MCF 10A (cell line): ENCODE results near the gene GDF11. TPM values are rescaled to one million over a fixed set of nuclear protein-coding genes. Genes with fewer than 3 reads are reported as not detected.
A peak's percentile ranks its signal among the peaks of the same experiment; 100 is the strongest.

Source experiments
- BruUV-seq: library from RNA; stranded (reverse); fragments of 400-500 nt; replicated peaks from 2 replicates; lab custom pipeline; 2021; lab: Mats Ljungman, UMichigan
- CTCF ChIA-PET: fragments of 300-600 bp; sonication (Branson Sonifier 250); formaldehyde crosslinking; extraction: SDS; loops from one replicate; lab custom pipeline; 2021; ENCODE audit warnings: antibody characterized with exemption, inconsistent platforms; lab: Yijun Ruan, JAX
- POLR2A ChIA-PET: fragments of 300-600, 350-650 bp; sonication (Branson Sonifier 250); formaldehyde crosslinking; extraction: SDS; loops from one replicate; lab custom pipeline; 2020; ENCODE audit warnings: antibody characterized with exemption, inconsistent platforms; lab: Yijun Ruan, JAX
- DNase-seq: peaks from one replicate; pipeline ENCODE4 v3.0.0-alpha.2; 2018; ENCODE audit not compliant: unreplicated experiment
- H3K27ac Mint-ChIP-seq: one replicate; pipeline ENCODE4 v1.8.0; 2022; ENCODE audit warnings: mild to moderate bottlenecking, low read depth, mixed read lengths; ENCODE audit not compliant: unreplicated experiment
- H3K27me3 Mint-ChIP-seq: one replicate; pipeline ENCODE4 v1.8.0; 2022; ENCODE audit warnings: mixed read lengths; ENCODE audit not compliant: insufficient read depth, unreplicated experiment
- H3K36me3 Mint-ChIP-seq: one replicate; pipeline ENCODE4 v1.8.0; 2022; ENCODE audit warnings: mild to moderate bottlenecking, moderate library complexity, mixed read lengths; ENCODE audit not compliant: insufficient read depth, unreplicated experiment
- H3K4me1 Mint-ChIP-seq: one replicate; pipeline ENCODE4 v1.8.0; 2022; ENCODE audit warnings: mixed read lengths; ENCODE audit not compliant: insufficient read depth, unreplicated experiment
- H3K4me3 Mint-ChIP-seq: one replicate; pipeline ENCODE4 v1.8.0; 2022; ENCODE audit warnings: mild to moderate bottlenecking, moderate library complexity, mixed read lengths; ENCODE audit not compliant: unreplicated experiment
- H3K9me3 Mint-ChIP-seq: one replicate; pipeline ENCODE4 v1.8.0; 2022; ENCODE audit warnings: mixed read lengths; ENCODE audit not compliant: unreplicated experiment
- intact Hi-C: fragments of 100-400 bp; cut with micrococcal nuclease; formaldehyde crosslinking; loops from 2 replicates; pipeline ENCODE4 v1.14.1; 2022
- total RNA-seq: library from RNA; stranded (reverse); gene quantifications from 2 replicates; pipeline ENCODE4 v1.2.3, GENCODE V29; 2022
- TF ChIP-seq, protein P1 (sequence below): fragments of 200-600 bp; IDR thresholded peaks from one replicate; pipeline ENCODE4 v1.8.0; 2022; ENCODE audit warnings: antibody characterized with exemption, mild to moderate bottlenecking; ENCODE audit not compliant: unreplicated experiment

Gene GDF11
- total RNA-seq, 1 experiment from 2014 or later = 1.9 TPM

DNA sequence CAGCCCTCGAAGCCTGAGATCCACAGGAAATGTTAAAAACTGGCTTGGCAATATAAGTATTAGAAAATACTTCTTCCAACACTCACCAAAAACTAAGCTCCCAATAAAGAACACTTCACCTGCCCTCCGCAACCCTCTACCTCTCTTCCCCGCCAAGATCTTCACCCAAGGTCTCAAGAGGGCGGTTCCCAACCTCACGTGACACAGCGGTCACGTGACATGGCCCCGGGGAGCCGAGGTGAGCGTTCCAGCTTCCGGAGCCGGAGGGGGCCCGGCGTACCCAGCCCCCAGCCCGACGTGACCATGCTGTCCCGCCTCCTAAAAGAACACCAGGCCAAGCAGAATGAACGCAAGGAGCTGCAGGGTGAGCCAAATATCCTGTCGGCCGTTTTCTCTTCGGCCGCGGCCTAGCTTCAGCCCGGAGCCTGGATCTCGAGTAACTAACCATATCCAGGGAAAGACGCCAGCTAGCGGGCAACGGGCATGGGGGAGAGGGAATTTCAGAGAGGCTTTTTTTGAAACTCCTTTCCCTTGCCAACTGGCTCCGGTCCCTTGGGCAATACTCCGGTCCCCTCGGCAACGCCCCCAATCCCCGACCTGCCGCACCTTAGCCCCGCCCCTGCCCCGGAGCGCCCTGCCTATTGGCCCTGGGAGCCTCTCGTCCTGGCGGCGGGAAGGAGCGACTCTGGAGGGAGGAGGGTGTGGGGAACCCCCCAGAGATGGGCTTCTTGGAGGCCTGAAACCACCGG, 26.9 kb upstream of the GDF11 start, which contains the start of gene BLOC1S1:
Gene BLOC1S1, plus strand, starts transcription at position 214 of the 749 bp plus-strand sequence. Its CDS starts 6 bp downstream, at position 220.
- TF ChIP-seq, protein P1, sequence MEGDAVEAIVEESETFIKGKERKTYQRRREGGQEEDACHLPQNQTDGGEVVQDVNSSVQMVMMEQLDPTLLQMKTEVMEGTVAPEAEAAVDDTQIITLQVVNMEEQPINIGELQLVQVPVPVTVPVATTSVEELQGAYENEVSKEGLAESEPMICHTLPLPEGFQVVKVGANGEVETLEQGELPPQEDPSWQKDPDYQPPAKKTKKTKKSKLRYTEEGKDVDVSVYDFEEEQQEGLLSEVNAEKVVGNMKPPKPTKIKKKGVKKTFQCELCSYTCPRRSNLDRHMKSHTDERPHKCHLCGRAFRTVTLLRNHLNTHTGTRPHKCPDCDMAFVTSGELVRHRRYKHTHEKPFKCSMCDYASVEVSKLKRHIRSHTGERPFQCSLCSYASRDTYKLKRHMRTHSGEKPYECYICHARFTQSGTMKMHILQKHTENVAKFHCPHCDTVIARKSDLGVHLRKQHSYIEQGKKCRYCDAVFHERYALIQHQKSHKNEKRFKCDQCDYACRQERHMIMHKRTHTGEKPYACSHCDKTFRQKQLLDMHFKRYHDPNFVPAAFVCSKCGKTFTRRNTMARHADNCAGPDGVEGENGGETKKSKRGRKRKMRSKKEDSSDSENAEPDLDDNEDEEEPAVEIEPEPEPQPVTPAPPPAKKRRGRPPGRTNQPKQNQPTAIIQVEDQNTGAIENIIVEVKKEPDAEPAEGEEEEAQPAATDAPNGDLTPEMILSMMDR = no peak
- H3K36me3 Mint-ChIP-seq = peaks cover 8% of the 10 kb centered on the region
- H3K27me3 Mint-ChIP-seq = no peaks in the 10 kb centered on the region
- peak within 1 kb of the TSS; percentile 80 for H3K4me3 Mint-ChIP-seq
- intact Hi-C loops = no loop called here
- TSS peak; percentile 37 for BruUV-seq
- CTCF ChIA-PET = interaction anchor here (0.6 to 1.5 kb wide), 6 partner anchors 9 to 505 kb away, joined by 3 to 5 read pairs (median 4); partner anchors contain the start of gene CD63
- H3K4me1 Mint-ChIP-seq = peaks cover 31% of the 10 kb centered on the region
- no peaks in the 10 kb centered on the region for H3K9me3 Mint-ChIP-seq
- DNase-seq = peak; percentile 92
- POLR2A ChIA-PET = interaction anchor here (0.7 to 2.6 kb wide), 10 partner anchors 9 to 1135 kb away, joined by 3 to 25 read pairs (median 3); partner anchors contain the start of genes CD63 and SARNP
- H3K27ac Mint-ChIP-seq = peak within 1 kb of the TSS; percentile 79

- CTCF ChIA-PET = interaction anchor here (0.6 to 1.5 kb wide), 6 partner anchors 9 to 354 kb away, joined by 3 to 7 read pairs (median 4); no protein-coding TSS in a partner anchor
- BruUV-seq = no TSS peak
- TF ChIP-seq, protein P1 = no peak
- intact Hi-C loops = no loop called here
- Mint-ChIP-seq H3K36me3 (peaks cover 8% of the 10 kb centered on the region), H3K4me3 (peak overlapping the region; percentile 80), H3K4me1 (peaks cover 31% of the 10 kb centered on the region), H3K9me3 (no peaks in the 10 kb centered on the region), H3K27me3 (no peaks in the 10 kb centered on the region), H3K27ac (peak overlapping the region; percentile 79)
- POLR2A ChIA-PET = interaction anchor here (0.6 to 2.6 kb wide), 7 partner anchors 8 to 1008 kb away, joined by 3 to 25 read pairs (median 4); partner anchors contain the start of gene CD63
- no peak for DNase-seq
Measured at GRCh38 chr12:55716582-55716957, 26.4 kb upstream of the GDF11 start.

- H3K9me3 Mint-ChIP-seq = no peaks in the 10 kb centered on the region
- ChIA-PET POLR2A (interaction anchor here (0.6 to 2.6 kb wide), 4 partner anchors 10 to 1007 kb away, joined by 3 to 25 read pairs (median 4); partner anchors contain the start of gene CD63), CTCF (interaction anchor here (0.5 to 1.5 kb wide), 7 partner anchors 8 to 1331 kb away, joined by 3 to 7 read pairs (median 3); no protein-coding TSS in a partner anchor)
- peaks cover 30% of the 10 kb centered on the region for H3K4me1 Mint-ChIP-seq
- H3K4me3 Mint-ChIP-seq = peak overlapping the region; percentile 80
- TF ChIP-seq, protein P1 = no peak
- peaks cover 8% of the 10 kb centered on the region for H3K36me3 Mint-ChIP-seq
- H3K27me3 Mint-ChIP-seq = no peaks in the 10 kb centered on the region
- H3K27ac Mint-ChIP-seq = peak overlapping the region; percentile 79
- intact Hi-C loops = no loop called here
- no TSS peak for BruUV-seq
- DNase-seq = no peak
Measured at GRCh38 chr12:55717011-55718007, 25.6 kb upstream of the GDF11 start.
